ENCODE measurements around the gene ZNF280A. TPM values are rescaled to one million over a fixed set of nuclear protein-coding genes. Genes with fewer than 3 reads are reported as not detected.
A peak's percentile ranks its signal among the peaks of the same experiment; 100 is the strongest.
"Not testable (repeated sequence)": the region's sequence is repeated elsewhere in the genome, so short reads cannot be mapped to it uniquely, and the experiment has no call there.

The ZNF280A gene
- total RNA-seq, 1 donor from 2014 or later, result not detected

- DNase-seq (no peak), ATAC-seq (ENCODE audit: poor library complexity) (no peak)
- intact Hi-C loops (cut with DNase I), result no loop called here
These were observed 865 bp upstream of the ZNF280A start for GRCh38 chr22:22520667-22521602.

- ATAC-seq (ENCODE audit: poor library complexity), result no peak
- intact Hi-C loops (cut with DNase I), result no loop called here
These were observed 479 bp downstream of the ZNF280A start for GRCh38 chr22:22519591-22519990.

GRCh38 chr22:22516992-22517391, 3.1 kb downstream of the ZNF280A start:
- DNase-seq (no peak), ATAC-seq (ENCODE audit: poor library complexity) (no peak)
- intact Hi-C loops (cut with DNase I), result no loop called here

More at GRCh38 chr22:22519591-22519990, 479 bp downstream of the ZNF280A start:
- DNase-seq, result no peak

GRCh38 chr22:22515890-22516289, 4.2 kb downstream of the ZNF280A start:
- intact Hi-C loops (cut with DNase I), result no loop called here
- no peak for ATAC-seq (ENCODE audit: poor library complexity)
- DNase-seq, result no peak

DNA sequence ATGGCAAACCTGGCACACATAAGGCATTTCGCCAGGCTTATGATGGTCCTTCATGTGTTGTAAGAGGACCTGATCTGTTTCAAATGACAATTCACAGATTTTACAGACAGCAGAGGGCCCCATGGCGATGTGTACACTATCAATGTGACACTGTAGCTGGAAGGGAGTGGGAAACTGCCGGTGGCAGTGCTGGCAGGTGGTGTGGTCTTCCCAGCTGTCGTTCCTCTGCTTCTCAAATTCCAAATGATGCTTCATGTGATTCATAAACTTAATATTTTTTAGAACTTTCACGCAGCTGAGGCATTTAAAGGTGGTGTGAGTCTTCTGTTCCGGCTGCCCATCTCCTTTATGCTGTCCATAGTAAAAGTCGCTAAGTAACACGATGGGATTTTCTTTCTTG, 5.6 kb downstream of the ZNF280A start:
- intact Hi-C loops (cut with DNase I); ATAC-seq (ENCODE audit: poor library complexity); DNase-seq: not testable (repeated sequence)

GRCh38 chr22:22513619-22514018, 6.5 kb downstream of the ZNF280A start:
- DNase-seq (no peak), ATAC-seq (ENCODE audit: poor library complexity) (no peak)
- intact Hi-C loops (cut with DNase I), result no loop called here

GRCh38 chr22:22512951-22513350, 7.1 kb downstream of the ZNF280A start:
- intact Hi-C loops (cut with DNase I), result no loop called here
- no peak for ATAC-seq (ENCODE audit: poor library complexity)
- DNase-seq, result no peak

GRCh38 chr22:22510833-22511232, 9.2 kb downstream of the ZNF280A start:
- DNase-seq; ATAC-seq (ENCODE audit: poor library complexity); intact Hi-C loops (cut with DNase I): not testable (repeated sequence)

DNA sequence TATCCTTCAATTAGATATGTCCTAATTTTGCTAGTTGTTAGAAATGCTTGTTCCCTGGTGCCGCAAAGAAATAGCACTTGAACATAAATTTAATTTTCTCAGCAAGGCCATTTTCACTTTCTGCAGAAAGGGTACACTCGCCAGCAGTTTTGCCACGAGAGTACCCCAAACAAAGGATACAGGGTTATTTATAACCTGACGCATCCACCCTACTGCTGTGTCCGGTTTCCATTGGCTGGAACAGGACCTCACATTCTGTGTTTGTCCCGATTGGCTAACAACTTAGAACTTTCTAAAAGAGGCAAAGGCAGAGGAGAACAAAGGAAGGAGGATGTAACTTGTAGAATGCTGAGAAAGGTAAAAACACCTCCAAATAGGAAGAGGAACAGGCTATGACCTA, 10.2 kb downstream of the ZNF280A start:
- intact Hi-C loops (cut with DNase I); ATAC-seq (ENCODE audit: poor library complexity); DNase-seq: not testable (repeated sequence)

GRCh38 chr22:22508274-22509176, 11.5 kb downstream of the ZNF280A start, which contains the start of gene ZNF280B:
Gene ZNF280B, minus strand, starts transcription at chr22:22508742. Its CDS starts 19,344 bp downstream, at chr22:22489398.
- DNase-seq, result peak; percentile 74
- ATAC-seq (ENCODE audit: poor library complexity), result peak; percentile 90
- intact Hi-C loops (cut with DNase I), result no loop called here

- ATAC-seq (ENCODE audit: poor library complexity), result no peak
- intact Hi-C loops (cut with DNase I), result no loop called here
These were observed 12.3 kb downstream of the ZNF280A start for GRCh38 chr22:22507743-22508273.

DNA sequence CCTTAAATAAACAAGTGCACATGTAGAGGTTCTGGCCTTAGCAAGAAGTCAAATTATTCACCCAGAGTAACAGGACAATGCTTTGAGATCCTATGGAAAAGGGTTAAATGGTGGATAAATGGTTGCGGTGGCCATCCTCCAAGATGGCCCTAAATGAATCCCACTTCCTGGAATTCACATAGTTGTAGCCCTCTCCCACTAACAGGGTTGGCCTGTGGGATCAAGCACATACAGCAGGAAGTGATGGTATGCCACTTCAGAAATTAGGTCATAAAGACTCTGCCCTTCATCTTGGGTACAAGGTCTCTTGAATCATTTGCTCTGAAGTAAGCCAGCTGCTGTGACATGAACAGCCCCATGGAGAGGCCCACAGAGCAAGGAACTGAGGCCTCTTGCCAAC, 13.3 kb downstream of the ZNF280A start:
- ATAC-seq (ENCODE audit: poor library complexity) (no peak), DNase-seq (no peak)
- intact Hi-C loops (cut with DNase I), result no loop called here

More at GRCh38 chr22:22507743-22508273, 12.3 kb downstream of the ZNF280A start:
- no peak for DNase-seq

GRCh38 chr22:22498267-22498666, 21.8 kb downstream of the ZNF280A start:
- no peak for ATAC-seq (ENCODE audit: poor library complexity)
- DNase-seq, result no peak
- intact Hi-C loops (cut with DNase I), result no loop called here

GRCh38 chr22:22491589-22491988, 28.5 kb downstream of the ZNF280A start:
- ATAC-seq (ENCODE audit: poor library complexity); DNase-seq; intact Hi-C loops (cut with DNase I): not testable (repeated sequence)

GRCh38 chr22:22488736-22489135, 31.3 kb downstream of the ZNF280A start:
- no peak for ATAC-seq (ENCODE audit: poor library complexity)
- intact Hi-C loops (cut with DNase I), result no loop called here
- no peak for DNase-seq

DNA sequence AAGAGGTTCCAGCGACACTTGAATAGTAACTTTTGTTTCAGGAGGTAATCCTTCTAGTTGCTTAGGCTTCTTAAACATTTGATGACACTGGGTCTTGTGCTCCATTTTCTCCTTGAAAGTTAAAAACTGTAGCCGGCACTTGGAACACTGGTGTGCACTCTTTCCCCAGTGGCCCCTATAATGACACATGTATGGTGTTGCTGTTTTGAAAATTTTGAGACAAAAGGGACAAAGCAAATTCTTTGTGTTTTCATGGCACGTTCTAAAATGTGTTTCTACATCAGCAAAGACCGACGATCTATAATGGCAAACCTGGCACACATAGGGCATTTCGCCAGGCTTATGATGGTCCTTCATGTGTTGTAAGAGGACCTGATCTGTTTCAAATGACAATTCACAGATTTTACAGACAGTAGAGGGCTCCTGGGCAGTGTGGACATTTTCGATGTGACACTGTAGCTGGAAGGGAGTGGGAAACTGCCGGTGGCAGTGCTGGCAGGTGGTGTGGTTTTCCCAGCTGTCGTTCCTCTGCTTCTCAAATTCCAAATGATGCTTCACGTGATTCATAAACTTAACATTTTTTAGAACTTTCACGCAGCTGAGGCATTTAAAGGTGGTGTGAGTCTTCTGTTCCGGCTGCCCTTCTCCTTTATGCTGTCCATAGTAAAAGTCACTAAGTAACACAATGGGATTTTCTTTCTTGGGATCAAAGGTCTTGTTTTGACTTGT, 32.0 kb downstream of the ZNF280A start:
- intact Hi-C loops (cut with DNase I), result no loop called here
- no peak for DNase-seq
- no peak for ATAC-seq (ENCODE audit: poor library complexity)

DNA sequence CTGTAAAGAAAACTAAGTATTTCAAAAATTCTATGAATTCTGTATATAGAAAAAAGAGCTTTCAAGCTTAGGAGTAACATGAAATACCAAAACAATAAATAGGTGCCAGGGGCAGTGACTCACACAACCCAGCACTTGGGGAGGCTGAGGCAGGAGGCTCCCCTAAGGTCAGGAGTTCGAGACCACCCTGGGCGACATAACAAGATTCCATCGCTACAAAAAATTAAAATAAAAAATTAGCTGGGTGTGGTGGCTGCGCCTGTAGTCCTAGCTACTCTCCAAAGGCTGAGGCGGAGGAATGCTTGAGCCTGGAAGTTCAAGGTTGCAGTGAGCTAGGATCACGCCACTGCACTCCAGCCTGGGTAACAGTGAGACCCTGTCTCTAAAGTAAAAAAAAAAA, 33.0 kb downstream of the ZNF280A start:
- intact Hi-C loops (cut with DNase I), result no loop called here
- no peak for DNase-seq
- no peak for ATAC-seq (ENCODE audit: poor library complexity)

GRCh38 chr22:22486132-22486899, 33.8 kb downstream of the ZNF280A start:
- intact Hi-C loops (cut with DNase I), result no loop called here
- DNase-seq (no peak), ATAC-seq (ENCODE audit: poor library complexity) (peak; percentile 72)
